Activated naive CD8-positive, alpha-beta T cell treated with anti-CD3 and anti-CD28 coated beads, Interleukin-2, amount 10 ng/mL, durations not matched to agents 7 days and 5 days (primary cell): ENCODE data around the gene NRDC. TPM values are rescaled to one million over a fixed set of nuclear protein-coding genes. Genes with fewer than 3 reads are reported as not detected.
A peak's percentile ranks its signal among the peaks of the same experiment; 100 is the strongest.

Experiments
- ATAC-seq: fragments of 150-1000 bp; cut with Tn5 transposase; one replicate; pipeline ENCODE4 v1.10.0; 2021; ENCODE audit warnings: low read depth, moderate library complexity
- POLR2A ChIA-PET: fragments of 350-600 bp; sonication (Branson Sonifier 250); formaldehyde crosslinking; loops from one replicate; lab custom pipeline; 2021; ENCODE audit warnings: antibody characterized with exemption; lab: Charles Lee
- DNase-seq: peaks from one replicate; pipeline ENCODE4 v3.0.0; 2021
- H3K27ac Mint-ChIP-seq: one replicate; pipeline ENCODE4 v1.8.0; 2022; ENCODE audit warnings: mild to moderate bottlenecking, mixed read lengths
- H3K27me3 Mint-ChIP-seq: one replicate; pipeline ENCODE4 v1.8.0; 2022; ENCODE audit warnings: mild to moderate bottlenecking, moderate library complexity, mixed read lengths
- H3K36me3 Mint-ChIP-seq: one replicate; pipeline ENCODE4 v1.8.0; 2021; ENCODE audit warnings: mild to moderate bottlenecking, mixed read lengths
- H3K4me1 Mint-ChIP-seq: one replicate; pipeline ENCODE4 v1.8.0; 2021; ENCODE audit warnings: mixed read lengths
- H3K4me3 Mint-ChIP-seq: one replicate; pipeline ENCODE4 v1.8.0; 2022; ENCODE audit warnings: mild to moderate bottlenecking, moderate library complexity, mixed read lengths
- H3K9me3 Mint-ChIP-seq: one replicate; pipeline ENCODE4 v1.8.0; 2021; ENCODE audit warnings: mixed read lengths
- total RNA-seq, 2 experiments: library from RNA; stranded (reverse); gene quantifications; one replicate each; pipeline ENCODE4 v1.2.3, GENCODE V29; 2021

Gene NRDC
- total RNA-seq, 2 experiments from 2014 or later, result 158 to 170 TPM

GRCh38 chr1:51814513-51814912, 64.0 kb downstream of the NRDC start:
- no peaks in the 10 kb centered on the region for H3K27me3 Mint-ChIP-seq
- H3K9me3 Mint-ChIP-seq, result no peaks in the 10 kb centered on the region
- H3K4me1 Mint-ChIP-seq, result no peaks in the 10 kb centered on the region
- peaks cover 15% of the 10 kb centered on the region for H3K36me3 Mint-ChIP-seq
- H3K4me3 Mint-ChIP-seq, result no peak overlapping the region
- no peak for ATAC-seq
- POLR2A ChIA-PET, result no interaction called here
- no peak overlapping the region for H3K27ac Mint-ChIP-seq
- no peak for DNase-seq

GRCh38 chr1:51799372-51799771, 79.2 kb downstream of the NRDC start:
- no peak overlapping the region for H3K4me3 Mint-ChIP-seq

GRCh38 chr1:51794868-51795267, 83.7 kb downstream of the NRDC start:
- H3K4me1 Mint-ChIP-seq, result peaks cover 14% of the 10 kb centered on the region
- POLR2A ChIA-PET, result interaction anchor here (0.9 kb wide), 1 partner anchor 13 kb away, joined by 6 read pairs; no protein-coding TSS in a partner anchor
- no peaks in the 10 kb centered on the region for H3K27me3 Mint-ChIP-seq
- H3K4me3 Mint-ChIP-seq, result no peak overlapping the region
- H3K36me3 Mint-ChIP-seq, result peaks cover 16% of the 10 kb centered on the region
- ATAC-seq, result no peak
- H3K27ac Mint-ChIP-seq, result no peak overlapping the region
- H3K9me3 Mint-ChIP-seq, result no peaks in the 10 kb centered on the region
- no peak for DNase-seq

More at GRCh38 chr1:51799372-51799771, 79.2 kb downstream of the NRDC start:
- peaks cover 18% of the 10 kb centered on the region for H3K36me3 Mint-ChIP-seq
- H3K4me1 Mint-ChIP-seq, result no peaks in the 10 kb centered on the region
- H3K9me3 Mint-ChIP-seq, result no peaks in the 10 kb centered on the region
- no peak for ATAC-seq
- no peaks in the 10 kb centered on the region for H3K27me3 Mint-ChIP-seq
- no peak for DNase-seq
- H3K27ac Mint-ChIP-seq, result no peak overlapping the region
- POLR2A ChIA-PET, result no interaction called here

- H3K4me1 Mint-ChIP-seq, result peaks cover 14% of the 10 kb centered on the region
- no peaks in the 10 kb centered on the region for H3K9me3 Mint-ChIP-seq
- POLR2A ChIA-PET, result interaction anchor here (0.9 kb wide), 1 partner anchor 13 kb away, joined by 6 read pairs; no protein-coding TSS in a partner anchor
- H3K36me3 Mint-ChIP-seq, result peaks cover 21% of the 10 kb centered on the region
- DNase-seq (no peak), ATAC-seq (no peak)
- no peak overlapping the region for H3K4me3 Mint-ChIP-seq
- H3K27ac Mint-ChIP-seq, result no peak overlapping the region
- no peaks in the 10 kb centered on the region for H3K27me3 Mint-ChIP-seq
Measured at GRCh38 chr1:51794260-51794659, 84.3 kb downstream of the NRDC start.

- Mint-ChIP-seq H3K36me3 (peaks cover 26% of the 10 kb centered on the region), H3K4me3 (no peak overlapping the region), H3K27ac (peak overlapping the region; percentile 36), H3K27me3 (no peaks in the 10 kb centered on the region), H3K9me3 (no peaks in the 10 kb centered on the region), H3K4me1 (peaks cover 14% of the 10 kb centered on the region)
- POLR2A ChIA-PET, result no interaction called here
- ATAC-seq, result peak; percentile 52
- DNase-seq, result no peak
Measured at GRCh38 chr1:51792864-51793263, 85.7 kb downstream of the NRDC start.

GRCh38 chr1:51791888-51792287, 86.6 kb downstream of the NRDC start:
- DNase-seq, result no peak
- Mint-ChIP-seq H3K27ac (no peak overlapping the region), H3K9me3 (no peaks in the 10 kb centered on the region), H3K27me3 (no peaks in the 10 kb centered on the region), H3K36me3 (peaks cover 20% of the 10 kb centered on the region), H3K4me1 (peaks cover 14% of the 10 kb centered on the region), H3K4me3 (no peak overlapping the region)
- POLR2A ChIA-PET, result no interaction called here
- ATAC-seq, result no peak

GRCh38 chr1:51790385-51790784, 88.1 kb downstream of the NRDC start:
- no peaks in the 10 kb centered on the region for H3K9me3 Mint-ChIP-seq
- ATAC-seq (no peak), DNase-seq (no peak)
- no peak overlapping the region for H3K4me3 Mint-ChIP-seq
- H3K27ac Mint-ChIP-seq, result no peak overlapping the region
- H3K27me3 Mint-ChIP-seq, result no peaks in the 10 kb centered on the region
- H3K4me1 Mint-ChIP-seq, result peaks cover 16% of the 10 kb centered on the region
- POLR2A ChIA-PET, result no interaction called here
- H3K36me3 Mint-ChIP-seq, result peaks cover 29% of the 10 kb centered on the region

GRCh38 chr1:51789342-51789741, 89.2 kb downstream of the NRDC start:
- H3K27ac Mint-ChIP-seq, result no peak overlapping the region
- no peaks in the 10 kb centered on the region for H3K27me3 Mint-ChIP-seq
- peaks cover 16% of the 10 kb centered on the region for H3K4me1 Mint-ChIP-seq

GRCh38 chr1:51788938-51789337, 89.6 kb downstream of the NRDC start:
- no peak for DNase-seq
- Mint-ChIP-seq H3K27me3 (no peaks in the 10 kb centered on the region), H3K4me1 (peaks cover 15% of the 10 kb centered on the region), H3K4me3 (no peak overlapping the region), H3K36me3 (peaks cover 32% of the 10 kb centered on the region), H3K27ac (no peak overlapping the region), H3K9me3 (no peaks in the 10 kb centered on the region)
- no peak for ATAC-seq
- POLR2A ChIA-PET, result no interaction called here

More at GRCh38 chr1:51789342-51789741, 89.2 kb downstream of the NRDC start:
- ATAC-seq (no peak), DNase-seq (no peak)
- no peaks in the 10 kb centered on the region for H3K9me3 Mint-ChIP-seq
- no peak overlapping the region for H3K4me3 Mint-ChIP-seq
- POLR2A ChIA-PET, result no interaction called here
- peaks cover 34% of the 10 kb centered on the region for H3K36me3 Mint-ChIP-seq

- H3K9me3 Mint-ChIP-seq, result no peaks in the 10 kb centered on the region
- POLR2A ChIA-PET, result no interaction called here
- H3K27me3 Mint-ChIP-seq, result no peaks in the 10 kb centered on the region
- ATAC-seq, result no peak
- H3K4me3 Mint-ChIP-seq, result no peak overlapping the region
- H3K36me3 Mint-ChIP-seq, result peaks cover 36% of the 10 kb centered on the region
- DNase-seq, result no peak
- H3K4me1 Mint-ChIP-seq, result peaks cover 2% of the 10 kb centered on the region
- no peak overlapping the region for H3K27ac Mint-ChIP-seq
Measured at GRCh38 chr1:51784997-51785421, 93.5 kb downstream of the NRDC start.

- no peak for DNase-seq
- H3K36me3 Mint-ChIP-seq, result peaks cover 30% of the 10 kb centered on the region
- ATAC-seq, result no peak
- peaks cover 5% of the 10 kb centered on the region for H3K4me1 Mint-ChIP-seq
- H3K27ac Mint-ChIP-seq, result no peak overlapping the region
- no peaks in the 10 kb centered on the region for H3K9me3 Mint-ChIP-seq
- POLR2A ChIA-PET, result no interaction called here
- H3K4me3 Mint-ChIP-seq, result no peak overlapping the region
- H3K27me3 Mint-ChIP-seq, result no peaks in the 10 kb centered on the region
Measured at GRCh38 chr1:51780927-51781326, 97.6 kb downstream of the NRDC start.

- H3K27ac Mint-ChIP-seq, result peak overlapping the region; percentile 2
Measured at GRCh38 chr1:51776408-51776807, 102.1 kb downstream of the NRDC start.

GRCh38 chr1:51768971-51769588, 109.4 kb downstream of the NRDC start:
- no peaks in the 10 kb centered on the region for H3K9me3 Mint-ChIP-seq
- DNase-seq, result no peak
- H3K27ac Mint-ChIP-seq, result no peak overlapping the region
- no peak for ATAC-seq
- no peaks in the 10 kb centered on the region for H3K27me3 Mint-ChIP-seq
- no peak overlapping the region for H3K4me3 Mint-ChIP-seq
- H3K36me3 Mint-ChIP-seq, result peaks cover 13% of the 10 kb centered on the region
- H3K4me1 Mint-ChIP-seq, result peaks cover 2% of the 10 kb centered on the region
- POLR2A ChIA-PET, result no interaction called here

More at GRCh38 chr1:51776408-51776807, 102.1 kb downstream of the NRDC start:
- ATAC-seq (no peak), DNase-seq (no peak)
- Mint-ChIP-seq H3K27me3 (no peaks in the 10 kb centered on the region), H3K4me1 (peaks cover 8% of the 10 kb centered on the region), H3K9me3 (no peaks in the 10 kb centered on the region), H3K36me3 (peaks cover 24% of the 10 kb centered on the region), H3K4me3 (no peak overlapping the region)
- POLR2A ChIA-PET, result no interaction called here

- no peak overlapping the region for H3K4me3 Mint-ChIP-seq
- peak; percentile 45 for ATAC-seq
- no peak overlapping the region for H3K27ac Mint-ChIP-seq
- POLR2A ChIA-PET, result no interaction called here
- peaks cover 13% of the 10 kb centered on the region for H3K36me3 Mint-ChIP-seq
- no peaks in the 10 kb centered on the region for H3K27me3 Mint-ChIP-seq
- H3K9me3 Mint-ChIP-seq, result no peaks in the 10 kb centered on the region
- H3K4me1 Mint-ChIP-seq, result peaks cover 11% of the 10 kb centered on the region
- no peak for DNase-seq
Measured at GRCh38 chr1:51761351-51761750, 117.2 kb downstream of the NRDC start.
